K562 (cell line): ENCODE measurements around the gene SLC26A8. TPM values are rescaled to one million over a fixed set of nuclear protein-coding genes. Genes with fewer than 3 reads are reported as not detected.

Experiments used
- ATAC-seq: fragments of 200-7000 bp; cut with Tn5 transposase; 3 replicates; pipeline ENCODE4 v1.9.1; 2020; ENCODE audit warnings: moderate library complexity
- BruUV-seq: library from RNA; stranded (reverse); fragments of 400-500 nt; replicated peaks from 2 replicates; lab custom pipeline; 2021; lab: Mats Ljungman, UMichigan
- CTCF ChIA-PET: fragments of 300-600 bp; formaldehyde crosslinking; extraction: SDS; loops from one replicate; lab custom pipeline; 2021; ENCODE audit warnings: low intra/inter-chr PET ratio; lab: Yijun Ruan, JAX
- POLR2A ChIA-PET: fragments of 300-600, 350-650 bp; sonication (Branson Sonifier 250); formaldehyde crosslinking; extraction: SDS; loops from one replicate; lab custom pipeline; 2021; ENCODE audit warnings: antibody characterized with exemption, inconsistent platforms; lab: Yijun Ruan, JAX
- DNase-seq, 4 experiments: peaks; one replicate each; pipeline versions ENCODE4 v3.0.0 to v3.0.0-alpha.2; 2011 to 2018; ENCODE audit warnings: low spot score in 3 of 4, mixed read lengths in 3 of 4; ENCODE audit errors: extremely low read depth in 1 of 4
- FAIRE-seq: peaks from 2 replicates; lab custom pipeline; 2011; peaks lifted over from hg19 to GRCh38; lab: Jason Lieb, UNC
- H2AFZ ChIP-seq: 2 replicates; pipeline ENCODE4 v1.6.0; 2011; ENCODE audit warnings: low read depth, low read length, control low read depth, inconsistent platforms
- H3K27ac ChIP-seq: fragments of 200-600 bp; 3 replicates; pipeline ENCODE4 v1.8.0; 2011; ENCODE audit warnings: low read depth, mild to moderate bottlenecking, control low read depth, inconsistent platforms, low read length, moderate library complexity, mixed read lengths; ENCODE audit errors: extremely low read depth
- H3K27me3 ChIP-seq, 2 experiments: fragments of 300-600 bp in 1 of 2; 2 replicates in 1 of 2; 3 replicates in 1 of 2; pipeline versions ENCODE4 v1.6.0 to v1.8.0; 2011; ENCODE audit warnings: inconsistent platforms in 2 of 2, low read length in 2 of 2, mild to moderate bottlenecking in 1 of 2, mixed read lengths in 1 of 2, moderate library complexity in 1 of 2; ENCODE audit not compliant: control insufficient read depth in 2 of 2, insufficient read depth in 2 of 2
- H3K36me3 ChIP-seq: fragments of 300-600 bp; 3 replicates; pipeline ENCODE4 v1.8.0; 2011; ENCODE audit warnings: mild to moderate bottlenecking, low read length, inconsistent platforms; ENCODE audit not compliant: control insufficient read depth, insufficient read depth
- H3K4me1 ChIP-seq, 2 experiments: fragments of 200-600 bp in 1 of 2; replicated peaks in 1 of 2; 2 replicates in 1 of 2; 3 replicates in 1 of 2; pipeline versions ENCODE4 v1.5.1 to v1.8.0; 2011; ENCODE audit warnings: inconsistent platforms in 2 of 2, low read length in 2 of 2, mild to moderate bottlenecking in 1 of 2, mixed read lengths in 1 of 2, moderate library complexity in 1 of 2; ENCODE audit not compliant: control insufficient read depth in 2 of 2, insufficient read depth in 2 of 2
- H3K4me2 ChIP-seq: 2 replicates; pipeline ENCODE4 v1.6.1; 2011; ENCODE audit warnings: low read length, control low read depth, inconsistent platforms, mixed read lengths; ENCODE audit not compliant: insufficient read depth
- H3K4me3 ChIP-seq: fragments of 200-600 bp; sonication (generic), shearing (Covaris generic); 2 replicates; pipeline ENCODE4 v1.5.1; 2016; ENCODE audit warnings: control low read depth, inconsistent platforms
- H3K79me2 ChIP-seq: fragments of 200-600 bp; 3 replicates; pipeline ENCODE4 v1.8.0; 2011; ENCODE audit warnings: low read length, inconsistent platforms; ENCODE audit not compliant: control insufficient read depth, insufficient read depth
- H3K9ac ChIP-seq, 2 experiments: 2 replicates each; pipeline versions ENCODE4 v1.6.0 to v1.6.1; 2011; ENCODE audit warnings: low read depth in 2 of 2, low read length in 2 of 2, control low read depth in 1 of 2, inconsistent platforms in 1 of 2, mild to moderate bottlenecking in 1 of 2, mixed read lengths in 1 of 2; ENCODE audit not compliant: insufficient read depth in 1 of 2
- H3K9me1 ChIP-seq: one replicate; pipeline ENCODE4 v1.6.0; 2011; ENCODE audit warnings: inconsistent platforms, mild to moderate bottlenecking, low read length, moderate library complexity; ENCODE audit not compliant: control insufficient read depth, insufficient read depth
- H3K9me3 ChIP-seq: replicated peaks from 2 replicates; pipeline ENCODE4 v1.5.1; 2011; ENCODE audit warnings: low read depth, low read length, inconsistent platforms; ENCODE audit not compliant: control insufficient read depth, insufficient read depth
- H4K20me1 ChIP-seq: replicated peaks from 2 replicates; pipeline ENCODE4 v1.6.1; 2011; ENCODE audit warnings: low read length, inconsistent platforms, mixed read lengths; ENCODE audit not compliant: control insufficient read depth, insufficient read depth
- CEBPB ChIP-seq: fragments of 450-650 bp; IDR thresholded peaks from 2 replicates; pipeline ENCODE4 v1.6.1; 2016; ENCODE audit warnings: missing genetic modification characterization, missing compliant biosample characterization
- CEBPG ChIP-seq, 3 experiments: fragments of 200-800 bp in 1 of 3; sonication (Bioruptor generic) in 1 of 3; sonication (generic) in 1 of 3; formaldehyde crosslinking in 1 of 3; IDR thresholded peaks in 2 of 3; conservative IDR thresholded peaks in 1 of 3; 2 replicates each; pipeline versions ENCODE4 v1.6.1 to v1.8.0; 2016 to 2022; ENCODE audit warnings: missing compliant biosample characterization in 2 of 3, missing genetic modification characterization in 2 of 3, mild to moderate bottlenecking in 1 of 3, missing genetic modification reagents in 1 of 3
- CHD4 ChIP-seq: fragments of 200-600 bp; sonication (generic); IDR thresholded peaks from 3 replicates; pipeline ENCODE4 v1.6.1; 2012; ENCODE audit warnings: low read depth, mild to moderate bottlenecking, mixed read lengths, low read length, inconsistent platforms; ENCODE audit not compliant: insufficient read depth, insufficient replicate concordance, poor library complexity, severe bottlenecking
- DPF2 ChIP-seq: fragments of 450-650 bp; IDR thresholded peaks from 2 replicates; pipeline ENCODE4 v1.6.1; 2016
- NONO ChIP-seq, 2 experiments: fragments of 200-400 bp in 1 of 2; fragments of 450-650 bp in 1 of 2; formaldehyde crosslinking in 1 of 2; IDR thresholded peaks; 2 replicates each; pipeline ENCODE4 v1.6.1; 2017; ENCODE audit warnings: low read depth in 2 of 2, mild to moderate bottlenecking in 2 of 2, moderate library complexity in 2 of 2, low read length in 1 of 2
- PHF8 ChIP-seq: fragments of 200-600 bp; sonication (generic); IDR thresholded peaks from 2 replicates; pipeline ENCODE4 v1.6.1; 2012; ENCODE audit warnings: mixed run types, mild to moderate bottlenecking, inconsistent platforms, low read length, moderate library complexity, borderline replicate concordance
- RAD51 ChIP-seq: fragments of 450-650 bp; IDR thresholded peaks from 2 replicates; pipeline ENCODE4 v1.7.1; 2016; ENCODE audit warnings: low read depth, mild to moderate bottlenecking, borderline replicate concordance
- WGBS: fragments of 100-300 bp; shearing (Covaris generic); methylation state at CpG from one replicate; pipeline ENCODE4 v1.1.6; 2016; ENCODE audit warnings: low coverage, mixed read lengths; ENCODE audit not compliant: insufficient coverage; ENCODE audit errors: missing lambda C conversion rate; 5-methylcytosine and 5-hydroxymethylcytosine counted together
- in situ Hi-C: fragments of 300-500 bp; cut with MboI; formaldehyde crosslinking; loops from 4 replicates; pipeline ENCODE4 v1.15.0; 2018; ENCODE audit warnings: inconsistent platforms, mixed read lengths
- intact Hi-C: fragments of 100-400 bp; cut with micrococcal nuclease; formaldehyde crosslinking; loops from 2 replicates; pipeline ENCODE4 v1.14.2; 2022
- polyA plus RNA-seq, 8 experiments: library from polyadenylated mRNA; depleted of rRNA in 4 of 8; stranded (reverse) in 5 of 8; unstranded in 3 of 8; fragments of >200 nt; fragmentation: Nextera tagmentation in 2 of 8; fragmentation: Illumina TruSeq in 1 of 8; extraction: Ambion mirVana in 2 of 8; extraction: Trizol in 1 of 8; gene quantifications; 2 replicates each; pipeline versions ENCODE4 v1.2.1 to v1.2.3, GENCODE V29; 2011 to 2014; ENCODE audit warnings: inconsistent platforms in 1 of 8, missing spikeins in 1 of 8
- total RNA-seq, 7 experiments: library from RNA; depleted of rRNA in 6 of 7; stranded (reverse); fragments of >200 nt in 6 of 7; fragmentation: Illumina TruSeq in 2 of 7; extraction: Trizol in 2 of 7; gene quantifications; 2 replicates each; pipeline versions ENCODE4 v1.2.1 to v1.2.3, GENCODE V29; 2011 to 2021; ENCODE audit warnings: low replicate concordance in 1 of 7

Gene SLC26A8
- total and polyA plus RNA-seq, 9 of the 15 experiments (the other 6 are each of a cell fraction or from before 2014, with no cell fraction given) = not detected

DNA sequence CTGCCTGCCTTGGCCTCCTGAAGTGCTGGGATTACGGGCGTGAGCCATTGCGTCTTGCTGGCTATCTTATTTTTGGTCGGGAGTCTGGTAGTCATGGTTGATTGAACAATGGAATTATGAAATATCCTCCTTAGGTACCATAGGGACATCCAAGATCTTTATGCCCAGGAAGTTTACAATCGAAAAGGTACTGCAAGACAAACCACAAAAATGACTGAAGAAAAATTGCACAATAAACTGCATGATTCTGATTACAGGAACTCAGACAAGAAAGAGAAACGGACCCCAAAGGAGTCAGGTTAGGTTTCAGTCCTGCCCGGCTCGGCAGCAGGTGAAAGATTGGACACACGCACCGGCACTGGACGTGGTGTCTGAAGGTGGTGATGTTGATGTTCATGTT lies 5.3 kb downstream of the SLC26A8 start (continued):
- TF ChIP-seq RAD51 (no peak), NONO (IDR thresholded peaks at IDR 0.05; ENCODE audit: low read depth in 2 of 2, low read length in 1 of 2) (no peak), DPF2 (no peak)

GRCh38 chr6:36018339-36018738 lies 6.1 kb downstream of the SLC26A8 start:
- CTCF ChIA-PET = no interaction called here
- WGBS = 79% methylated on average over 2 of the region's 2 CpGs

More at GRCh38 chr6:36018339-36018738, 6.1 kb downstream of the SLC26A8 start:
- Histone ChIP-seq H2AFZ (no peak overlapping the region), H3K4me2 (no peak overlapping the region), H3K9me1 (no peaks in the 10 kb centered on the region), H3K27me3 (peaks cover 0 to 3% of the 10 kb centered on the region in 2 experiments; a peak in 1 of 5 replicates), H3K9me3 (no peaks in the 10 kb centered on the region)
- TF ChIP-seq CEBPB (tag) = peak; percentile 59; the same call in 1 of the 2 replicates
- 0 out of 2 replicates have a peak, but pooled peaks have one; percentile 7 for TF ChIP-seq PHF8
- no peak for TF ChIP-seq CEBPG (CRISPR knock-in tag; IDR thresholded peaks at IDR 0.05)
- 0 out of 4 replicates have a peak, but pooled peaks have one; percentile 15 to 19 for TF ChIP-seq CEBPG (tag; conservative IDR thresholded peaks at IDR 0.05 in 1 of 2, IDR thresholded peaks at IDR 0.05 in 1 of 2)
- TF ChIP-seq CHD4 = no peak
- TF ChIP-seq, all 486 proteins: peak for 3
- no peak for DNase-seq
- in situ Hi-C loops (no loop called here), intact Hi-C loops (no loop called here)
- H3K4me1 ChIP-seq = no peaks in the 10 kb centered on the region; a peak in 1 of 5 replicates
- no TSS peak for BruUV-seq
- ATAC-seq = no peak
- no peak overlapping the region for H3K4me3 ChIP-seq
- H3K27ac ChIP-seq = no peak overlapping the region
- POLR2A ChIA-PET = interaction anchor here (1.3 kb wide), 1 partner anchor 9 kb away, joined by 5 read pairs; the partner anchor contains the start of gene MAPK14
- H3K9ac ChIP-seq = no peak overlapping the region
- H4K20me1 ChIP-seq = no peaks in the 10 kb centered on the region
- H3K79me2 ChIP-seq = no peaks in the 10 kb centered on the region
- no peaks in the 10 kb centered on the region for H3K36me3 ChIP-seq
- no peak for FAIRE-seq
